Measurements from ENCODE around the gene GAL3ST3. TPM values are rescaled to one million over a fixed set of nuclear protein-coding genes. Genes with fewer than 3 reads are reported as not detected.
A peak's percentile ranks its signal among the peaks of the same experiment; 100 is the strongest.
"Not testable (repeated sequence)": the region's sequence is repeated elsewhere in the genome, so short reads cannot be mapped to it uniquely, and the experiment has no call there.

Gene GAL3ST3
- polyA plus RNA-seq, 1 donor, result 0.78 TPM

DNA sequence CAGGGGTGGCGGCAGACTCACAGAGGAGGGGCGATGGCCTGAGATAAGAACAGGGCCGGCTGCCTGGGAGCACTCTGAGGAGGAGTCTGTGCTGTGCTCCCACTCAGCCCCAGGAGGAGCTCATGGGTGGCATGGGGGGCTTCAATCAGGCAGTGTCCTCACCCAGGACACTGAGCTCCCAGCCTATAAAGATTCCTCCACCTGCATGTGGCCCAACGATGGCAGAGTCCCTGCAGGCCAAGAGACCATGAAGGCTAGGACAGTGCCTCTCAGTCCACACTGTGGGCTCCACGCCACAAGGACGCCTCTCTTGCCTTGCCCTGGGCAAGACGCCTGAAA is 35.2 kb downstream of the GAL3ST3 start:
- no peak for DNase-seq (ENCODE audit: low read depth)

DNA sequence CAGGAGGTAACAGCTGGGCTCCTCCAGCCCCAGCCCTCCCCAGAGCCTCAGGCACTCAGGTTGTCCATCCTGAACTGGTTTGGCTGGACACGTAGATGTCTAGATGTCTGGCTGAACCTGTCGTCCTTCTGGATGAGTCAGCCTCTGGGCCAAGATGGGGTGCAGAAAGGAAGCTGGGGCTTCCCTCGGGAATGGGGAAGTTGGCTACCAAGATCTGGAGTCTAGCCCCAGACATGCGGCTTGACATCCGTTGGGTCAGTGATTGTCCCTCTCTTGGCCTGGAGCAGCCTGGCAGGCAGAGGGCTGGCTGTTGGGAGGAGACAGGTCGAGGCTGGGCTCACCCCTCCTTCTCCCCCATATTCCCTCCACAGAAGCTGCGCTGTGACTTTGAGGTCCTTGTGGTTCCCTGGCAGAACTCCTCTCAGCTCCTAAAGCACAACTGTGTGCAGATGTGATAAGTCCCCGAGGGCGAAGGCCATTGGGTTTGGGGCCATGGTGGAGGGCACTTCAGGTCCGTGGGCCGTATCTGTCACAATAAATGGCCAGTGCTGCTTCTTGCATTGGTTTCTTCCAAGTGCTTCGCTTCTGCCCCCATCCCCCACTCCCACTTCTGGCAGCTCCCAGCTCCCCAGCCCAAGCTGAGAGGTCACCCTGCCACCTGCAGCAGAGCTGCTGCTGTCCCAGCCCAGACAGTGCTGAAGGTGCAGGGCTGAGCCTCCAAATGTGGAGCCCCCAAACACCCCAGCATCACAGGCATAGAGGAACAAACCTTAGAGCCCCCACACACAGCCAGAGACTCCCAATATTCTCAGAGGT is 35.8 kb downstream of the GAL3ST3 start:
- DNase-seq (ENCODE audit: low read depth), result no peak

DNA sequence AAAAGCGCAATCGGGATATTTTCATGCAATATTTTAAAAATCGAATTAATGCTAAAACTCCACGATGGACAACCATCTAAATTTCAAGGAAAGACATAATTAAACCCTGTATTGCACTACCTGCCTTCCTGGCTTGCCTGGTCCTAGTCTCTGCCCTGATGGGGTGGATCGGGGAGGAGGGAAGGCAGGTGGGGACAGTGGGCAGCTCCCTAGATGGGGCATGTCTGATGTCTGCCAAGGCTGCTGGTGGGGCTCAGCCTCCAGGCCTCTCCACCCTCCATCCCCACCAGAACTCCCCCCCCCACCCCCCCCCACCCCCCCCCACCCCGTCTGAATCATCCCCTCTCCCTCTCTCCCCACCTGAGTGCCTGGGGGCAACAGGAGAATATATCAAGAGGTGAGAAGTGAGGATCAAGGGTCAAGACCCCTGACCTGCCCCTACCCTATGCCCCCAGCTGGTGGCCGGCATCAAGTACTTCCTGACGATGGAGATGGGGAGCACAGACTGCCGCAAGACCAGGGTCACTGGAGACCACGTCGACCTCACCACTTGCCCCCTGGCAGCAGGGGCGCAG is 36.5 kb downstream of the GAL3ST3 start:
- no peak for DNase-seq (ENCODE audit: low read depth)

- no peak for DNase-seq (ENCODE audit: low read depth)
These were observed 37.1 kb downstream of the GAL3ST3 start, which contains the start of gene CST6 for GRCh38 chr11:66011785-66012303. CST6 (plus strand) TSS chr11:66012008; CDS start chr11:66012045, 37 bp downstream.

DNA sequence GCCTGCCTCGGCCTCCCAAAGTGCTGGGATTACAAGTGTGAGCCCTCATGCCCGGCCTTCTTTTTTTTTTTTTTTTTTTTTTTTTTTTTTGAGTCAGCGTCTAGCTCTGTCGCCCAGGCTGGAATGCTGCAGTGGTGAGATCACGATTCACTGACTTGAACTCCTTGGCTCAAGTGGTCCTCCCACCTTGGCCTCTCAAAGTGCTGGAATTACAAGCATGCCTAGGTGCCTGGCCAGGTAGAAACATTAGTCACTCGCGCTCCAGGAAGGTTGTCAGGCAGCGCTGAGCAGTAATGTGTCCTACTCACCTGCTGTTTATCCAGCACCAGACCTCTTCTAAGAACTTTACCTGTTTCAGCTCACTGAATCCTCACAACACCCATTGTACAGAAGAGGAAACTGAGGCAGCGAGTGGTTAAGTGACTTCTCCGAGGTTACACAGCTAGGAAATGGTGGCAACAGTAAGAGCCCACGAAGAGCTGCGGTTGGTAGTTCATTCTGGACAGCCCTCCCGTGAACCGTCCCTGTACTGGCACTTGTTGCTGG is 37.6 kb downstream of the GAL3ST3 start:
- DNase-seq (ENCODE audit: low read depth), result no peak

GRCh38 chr11:66010036-66010435 is 38.9 kb downstream of the GAL3ST3 start:
- not testable (repeated sequence) for DNase-seq (ENCODE audit: low read depth)

DNA sequence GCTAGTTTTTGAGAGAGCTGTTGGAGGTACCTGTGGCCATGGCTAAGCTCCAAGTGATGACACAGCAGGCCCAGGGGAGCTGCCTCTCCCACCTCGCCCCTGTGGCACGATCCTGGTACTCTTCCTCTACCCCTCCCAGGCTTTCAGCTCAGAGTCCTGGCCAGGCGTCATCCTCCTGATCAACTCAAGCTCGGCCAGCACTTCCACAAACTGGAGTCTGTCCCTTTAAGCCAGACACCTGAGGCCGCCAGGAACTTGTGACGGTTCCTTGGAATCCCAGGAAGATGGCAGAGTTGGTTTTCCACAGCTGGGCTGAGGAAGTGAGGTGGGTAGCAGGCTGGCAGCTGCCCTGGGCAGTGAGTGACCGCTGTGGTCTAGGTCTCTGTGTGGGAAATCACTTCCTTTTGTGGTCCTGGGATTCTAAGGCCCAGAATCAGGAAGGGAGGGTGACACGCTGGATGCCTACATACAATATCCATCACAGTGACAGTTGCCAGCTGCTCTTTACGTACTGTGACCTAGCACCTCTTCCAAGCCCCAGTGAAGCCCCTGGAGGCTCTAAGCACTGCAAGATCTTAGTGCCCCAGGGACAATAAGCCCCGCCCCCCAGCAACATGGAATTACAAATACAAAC is 40.4 kb downstream of the GAL3ST3 start:
- no peak for DNase-seq (ENCODE audit: low read depth)

DNA sequence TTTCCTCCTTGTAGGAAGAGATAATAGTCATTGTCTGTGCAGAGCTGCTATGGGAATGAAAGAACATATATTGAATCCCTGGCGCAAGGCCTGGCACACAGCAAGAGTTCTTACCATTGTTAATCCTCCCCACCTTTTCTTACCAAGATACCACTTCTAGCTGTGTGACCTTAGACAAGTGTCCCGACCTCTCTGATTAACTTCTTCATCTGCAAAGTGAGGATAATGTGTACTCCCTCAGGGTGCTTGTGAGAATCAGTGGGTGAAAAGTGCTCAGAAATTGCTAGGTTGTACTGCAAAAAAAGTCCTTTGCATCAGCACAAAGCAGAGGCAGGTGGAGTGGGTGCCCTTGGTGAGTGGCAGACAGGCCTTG is 40.9 kb downstream of the GAL3ST3 start:
- DNase-seq (ENCODE audit: low read depth), result no peak

DNA sequence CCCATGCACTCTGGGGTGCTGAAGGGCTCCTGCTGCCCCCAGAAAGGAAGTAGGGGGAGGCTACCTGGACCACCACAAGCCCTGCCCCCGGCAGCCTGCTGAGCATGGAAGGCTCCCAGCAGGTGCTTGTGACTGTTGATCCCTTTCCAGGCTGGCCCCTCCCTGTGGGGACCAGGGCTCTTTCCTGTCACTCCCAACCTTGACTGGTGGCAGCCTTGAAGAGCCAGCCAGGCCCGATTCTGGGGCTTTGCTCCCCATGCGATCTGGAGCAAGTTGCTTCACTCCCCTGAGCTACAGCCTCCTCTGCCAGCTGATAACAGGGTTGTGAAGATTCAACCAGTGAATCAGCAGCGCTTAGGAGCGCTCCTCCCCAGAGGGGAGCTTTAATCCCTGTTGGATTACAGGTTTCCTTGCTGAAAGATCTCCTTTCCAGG is 41.7 kb downstream of the GAL3ST3 start:
- no peak for DNase-seq (ENCODE audit: low read depth)

DNA sequence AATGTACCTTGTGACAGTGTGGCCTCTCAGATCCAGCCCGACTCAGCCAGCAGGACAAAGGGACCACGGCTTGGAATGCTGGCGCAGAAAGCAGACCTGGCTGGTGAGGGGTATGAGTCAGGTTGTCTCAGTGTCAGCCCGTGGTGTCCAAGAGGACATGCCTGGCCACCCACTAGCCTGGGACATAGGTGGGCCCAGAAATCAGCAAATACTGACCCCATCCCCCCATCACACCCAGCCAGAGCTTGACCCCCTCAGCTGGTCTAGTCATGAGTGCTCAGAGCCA is 42.1 kb downstream of the GAL3ST3 start:
- DNase-seq (ENCODE audit: low read depth), result no peak

GRCh38 chr11:66006134-66006890 is 42.6 kb downstream of the GAL3ST3 start:
- DNase-seq (ENCODE audit: low read depth), result no peak

DNA sequence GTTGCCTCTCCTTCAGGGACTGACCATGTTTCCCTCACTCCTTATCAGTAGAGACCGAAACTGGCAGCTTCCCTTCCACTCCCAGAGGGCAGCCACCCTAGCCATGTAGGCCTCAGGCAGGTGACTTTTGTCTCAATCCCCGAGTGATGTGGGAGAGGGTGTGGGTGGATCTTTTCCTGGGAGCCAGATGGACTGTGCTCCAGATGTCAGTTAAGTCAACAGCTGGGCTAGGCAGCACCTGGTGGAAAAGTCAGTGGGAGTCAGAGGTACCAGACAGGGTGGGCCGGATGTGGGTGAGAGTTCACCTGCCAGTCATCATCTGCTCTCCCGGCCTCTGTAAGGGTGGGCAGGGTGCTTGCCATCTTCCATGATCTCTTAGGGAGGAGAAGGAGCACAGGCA is 44.8 kb downstream of the GAL3ST3 start:
- no peak for DNase-seq (ENCODE audit: low read depth)

DNA sequence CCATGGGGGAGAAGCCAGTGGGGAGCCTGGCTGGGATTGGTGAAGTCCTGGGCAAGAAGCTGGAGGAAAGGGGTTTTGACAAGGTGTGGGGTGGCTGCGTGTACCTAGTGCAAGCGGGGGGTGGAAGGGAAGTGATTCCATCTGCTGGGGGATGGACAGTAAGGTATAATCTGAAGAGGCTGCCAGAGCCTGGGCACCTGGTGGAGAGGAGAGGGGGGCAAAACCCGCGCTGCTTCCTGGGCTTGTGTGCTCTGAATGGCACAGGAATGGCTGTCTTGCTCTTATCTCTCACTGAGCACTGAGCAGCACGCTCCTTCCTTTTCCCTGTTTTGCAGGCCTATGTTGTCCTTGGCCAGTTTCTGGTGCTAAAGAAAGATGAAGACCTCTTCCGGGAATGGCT is 45.7 kb downstream of the GAL3ST3 start:
- no peak for DNase-seq (ENCODE audit: low read depth)

DNA sequence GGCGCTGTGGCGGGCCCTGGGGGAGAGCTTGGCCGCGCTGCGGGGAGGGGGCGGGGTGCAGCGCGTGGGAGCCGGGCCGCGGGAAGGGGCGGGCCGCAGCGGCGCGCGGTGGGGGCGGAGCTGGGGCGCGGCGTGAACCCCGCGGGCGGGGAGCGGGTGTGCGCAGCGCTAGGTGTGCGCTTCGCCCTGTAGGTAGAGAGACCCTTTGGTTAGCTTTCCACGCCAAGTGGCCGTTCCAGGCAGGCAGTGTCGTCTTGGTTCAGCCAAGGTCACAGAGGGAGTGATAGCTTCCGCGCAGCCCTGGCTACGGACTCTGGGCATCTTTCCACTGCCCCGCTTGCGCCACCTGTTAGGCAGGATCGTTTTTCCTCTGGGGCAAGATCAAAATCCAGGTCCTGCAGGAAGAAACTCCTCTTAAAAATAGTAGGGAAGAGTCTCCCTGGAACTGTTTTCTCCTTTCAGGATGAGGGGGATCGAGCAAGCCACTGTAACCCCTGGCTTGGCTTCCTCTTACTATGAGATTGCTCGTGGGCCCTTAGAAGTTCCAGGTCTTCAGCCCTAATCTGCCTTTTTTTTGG is 46.2 kb downstream of the GAL3ST3 start:
- DNase-seq (ENCODE audit: low read depth), result no peak

GRCh38 chr11:66001942-66002647 is 46.9 kb downstream of the GAL3ST3 start, which contains the start of the genes BANF1 and EIF1AD:
BANF1 (plus strand) TSS chr11:66002503; CDS start chr11:66003251, 748 bp downstream.
EIF1AD (minus strand) TSS chr11:66002157; CDS start chr11:66000389, 1,768 bp downstream.
- peak; percentile 96 for DNase-seq (ENCODE audit: low read depth)

DNA sequence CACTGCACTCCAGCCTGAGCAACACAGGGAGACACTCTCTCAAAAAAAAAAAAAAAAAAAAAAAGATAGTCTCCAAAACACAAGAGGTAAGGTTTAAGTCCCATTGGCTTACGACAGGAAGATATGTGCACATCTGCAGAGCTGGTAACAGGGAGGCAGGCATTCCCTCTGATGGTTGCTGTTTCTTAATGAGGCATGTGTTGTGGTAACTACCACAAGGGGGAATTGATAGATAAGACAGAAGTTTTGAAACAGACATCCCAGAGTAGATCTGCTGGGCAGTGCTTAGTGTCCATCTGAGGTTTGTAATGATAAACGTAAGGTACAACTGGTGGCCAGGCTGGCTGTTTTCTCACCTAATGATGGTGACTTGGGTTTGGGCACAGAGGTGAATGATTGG is 51.7 kb downstream of the GAL3ST3 start:
- DNase-seq (ENCODE audit: low read depth), result no peak

DNA sequence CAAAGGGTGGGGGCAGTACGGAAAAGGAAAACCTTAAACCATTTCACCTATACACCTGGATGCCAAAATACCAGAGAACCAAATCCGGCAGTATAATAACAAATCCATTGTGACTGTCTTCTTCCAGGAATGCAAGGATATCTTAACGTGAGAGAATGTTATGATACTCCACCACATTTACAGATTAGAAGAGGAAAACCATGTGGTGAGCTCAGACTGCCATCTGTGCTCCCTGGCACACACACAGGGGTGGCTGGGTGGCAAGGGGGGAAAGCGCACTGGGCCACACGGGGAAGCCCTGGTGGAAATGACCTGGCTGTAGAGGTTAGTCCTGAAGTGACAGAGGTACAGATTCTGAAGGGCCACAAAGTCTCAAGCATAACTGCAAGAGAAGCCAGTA is 56.9 kb downstream of the GAL3ST3 start:
- no peak for DNase-seq (ENCODE audit: low read depth)
